NCI-H69 (cell line): ENCODE data around the gene ROR1.

Experiments used
- DNase-seq: peaks from one replicate; lab custom pipeline; 2025; lab: John Stamatoyannopoulos, UW

Gene ROR1

DNA sequence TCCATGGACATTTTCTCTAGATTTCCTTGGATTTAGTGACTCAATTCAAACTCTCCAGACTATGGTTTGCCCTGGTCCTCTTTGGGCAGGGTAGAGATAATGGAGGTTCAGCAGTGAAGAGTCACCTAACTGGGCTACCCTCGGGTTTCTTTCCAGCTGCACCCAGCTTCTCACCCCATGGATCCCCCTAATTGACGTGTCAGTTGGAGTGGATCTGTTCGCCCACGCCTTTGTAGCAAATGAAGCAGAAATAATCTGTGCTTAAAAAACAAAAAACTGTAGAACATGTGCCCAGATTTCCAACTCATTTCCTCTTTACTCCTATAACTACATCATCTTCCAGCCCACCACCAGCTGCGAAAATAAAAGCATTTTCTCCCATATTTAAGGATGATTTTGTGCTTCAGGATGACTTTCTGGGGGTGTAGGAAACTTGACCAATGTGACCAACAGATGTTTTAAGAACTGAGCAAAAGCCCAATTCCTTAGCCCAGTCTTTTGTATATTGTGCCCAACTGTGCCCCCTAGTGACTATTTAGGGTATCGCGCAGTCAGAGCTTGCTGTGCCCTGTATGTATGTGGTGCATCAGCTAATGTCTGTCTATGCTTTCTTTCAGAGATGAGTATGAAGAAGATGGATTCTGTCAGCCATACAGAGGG is 363.1 kb downstream of the ROR1 start:
- peak; percentile 74 for DNase-seq

DNA sequence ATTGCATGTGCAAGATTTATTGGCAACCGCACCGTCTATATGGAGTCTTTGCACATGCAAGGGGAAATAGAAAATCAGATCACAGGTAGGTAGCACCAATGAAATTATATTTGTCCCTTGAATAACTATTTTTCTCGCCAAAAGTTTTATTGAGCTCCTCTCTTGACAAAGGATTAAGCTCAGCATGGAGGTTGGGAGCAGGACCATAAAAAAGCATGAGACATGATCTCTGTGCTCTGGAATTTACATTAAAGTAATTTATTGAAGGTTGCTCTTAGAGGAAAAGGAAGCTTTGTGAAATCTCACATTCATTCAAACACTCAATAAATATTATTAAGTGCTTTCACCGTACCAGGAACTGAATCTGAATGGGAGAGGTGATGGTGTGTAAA is 363.6 kb downstream of the ROR1 start:
- no peak for DNase-seq

DNA sequence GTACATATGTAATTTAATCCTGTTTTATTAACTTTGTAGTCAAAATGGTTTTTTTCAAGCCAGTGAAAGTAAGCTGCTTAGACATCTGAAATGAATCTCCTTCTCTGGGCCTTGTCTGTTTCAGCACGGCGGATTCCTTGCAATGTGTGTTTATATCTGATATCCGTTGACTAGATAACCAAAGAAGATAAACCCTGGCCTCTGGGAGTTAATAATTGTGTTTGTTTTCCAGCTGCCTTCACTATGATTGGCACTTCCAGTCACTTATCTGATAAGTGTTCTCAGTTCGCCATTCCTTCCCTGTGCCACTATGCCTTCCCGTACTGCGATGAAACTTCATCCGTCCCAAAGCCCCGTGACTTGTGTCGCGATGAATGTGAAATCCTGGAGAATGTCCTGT is 366.1 kb downstream of the ROR1 start:
- no peak for DNase-seq

DNA sequence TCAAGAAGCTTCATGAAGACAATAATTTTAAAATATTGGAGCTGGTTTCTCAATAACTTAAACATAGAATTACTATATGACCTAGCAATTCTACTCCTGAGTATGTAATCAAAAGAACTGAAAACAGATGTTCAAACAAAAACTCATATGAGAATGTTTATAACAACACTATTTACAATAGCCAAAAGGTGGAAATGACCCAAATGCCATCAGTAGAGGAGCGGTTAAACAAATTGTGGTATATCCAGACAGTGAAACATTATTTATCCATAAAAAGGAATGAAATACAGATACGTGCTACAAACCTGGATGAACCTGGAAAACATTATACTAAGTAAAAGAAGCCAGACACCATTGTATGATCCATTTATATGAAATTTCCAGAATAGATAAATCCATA is 366.8 kb downstream of the ROR1 start:
- no peak for DNase-seq

DNA sequence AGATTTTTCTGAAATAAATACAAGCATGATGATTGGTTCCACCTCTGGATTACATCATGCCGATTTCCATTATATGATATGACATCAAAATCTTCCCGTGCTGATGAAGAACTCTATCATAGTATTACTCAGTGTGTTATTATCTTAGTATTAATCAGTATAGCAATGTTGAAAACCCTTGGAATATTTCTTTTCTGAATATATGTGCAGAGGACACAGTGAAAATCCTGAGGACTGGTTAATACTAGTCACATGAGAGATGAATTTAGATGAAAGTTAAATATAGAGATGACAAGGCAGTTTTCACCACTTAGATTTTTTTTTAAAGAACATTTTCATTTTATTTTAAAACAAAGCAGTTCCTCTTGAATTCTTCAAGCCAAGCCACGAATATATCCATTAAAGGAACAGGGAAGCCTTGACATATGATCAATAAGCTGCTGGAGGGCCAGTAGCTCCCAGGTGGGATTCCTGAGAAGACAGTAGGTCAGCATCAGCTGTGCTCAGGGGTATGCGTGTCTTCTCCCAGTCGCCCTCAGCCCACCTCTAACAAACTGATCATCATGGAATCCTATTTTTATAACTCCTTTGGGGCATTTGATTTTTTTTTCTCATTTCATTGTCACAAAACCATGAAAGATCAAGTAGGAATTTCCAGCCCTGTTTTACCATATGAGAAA is 373.4 kb downstream of the ROR1 start:
- DNase-seq, result no peak

DNA sequence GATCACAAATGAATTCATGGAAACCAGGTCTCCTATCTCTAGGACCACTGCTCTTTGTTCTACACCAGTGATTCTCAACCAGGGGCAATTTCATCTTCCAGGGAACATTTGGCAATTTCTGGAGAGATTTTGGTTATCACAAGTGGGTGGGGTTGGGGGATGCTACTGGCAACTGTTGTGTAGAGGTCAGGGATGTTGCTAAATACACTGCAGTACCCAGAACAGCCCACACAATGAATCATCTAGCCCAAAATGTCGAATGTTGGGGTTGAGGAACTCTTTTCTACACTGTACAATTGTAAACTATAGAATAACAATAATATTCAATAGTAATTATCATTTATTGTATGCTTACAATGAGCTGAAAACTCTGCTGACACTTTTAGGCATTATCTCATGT is 373.9 kb downstream of the ROR1 start:
- no peak for DNase-seq

DNA sequence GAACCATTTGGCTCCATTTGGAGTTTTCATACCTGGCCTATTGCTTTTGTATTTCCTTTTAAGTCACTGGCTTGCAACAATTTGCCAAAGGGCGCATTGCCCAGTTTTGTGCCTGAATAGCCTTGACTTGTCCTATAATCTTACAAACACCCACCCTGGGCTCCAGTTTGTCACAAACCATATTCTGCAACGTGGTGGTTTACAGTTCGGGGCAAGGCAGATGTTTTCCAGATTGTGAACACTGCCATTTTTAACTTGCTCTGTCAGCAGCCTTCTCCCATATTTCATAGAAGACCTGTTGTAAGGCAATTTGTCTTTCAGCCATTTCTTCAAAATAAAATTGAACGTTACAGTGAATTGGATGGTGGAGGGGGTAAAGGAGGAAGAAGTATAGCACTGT is 376.4 kb downstream of the ROR1 start:
- no peak for DNase-seq

DNA sequence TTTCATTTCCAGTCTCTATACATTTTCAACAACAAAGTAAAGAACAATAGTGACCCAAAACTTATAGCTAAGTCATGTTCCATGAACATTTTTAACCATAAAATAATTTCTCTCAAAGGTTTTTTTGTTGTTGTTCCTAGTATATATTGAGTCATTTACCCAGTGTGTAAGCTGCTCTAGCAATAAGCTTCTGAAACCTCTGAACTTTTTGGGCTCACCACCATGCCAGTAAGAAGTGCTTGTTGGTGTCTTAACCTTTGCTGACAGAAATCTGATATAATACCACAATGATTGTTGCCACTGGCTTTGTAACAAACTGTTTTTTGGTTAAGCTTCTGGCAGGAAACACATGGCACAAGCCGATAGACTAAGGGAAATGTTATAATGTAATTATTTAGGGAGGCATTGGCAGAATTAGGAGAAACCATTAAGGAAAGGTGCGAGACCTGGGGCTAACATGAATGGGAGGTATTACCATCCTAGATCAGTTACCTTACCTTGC is 377.0 kb downstream of the ROR1 start:
- no peak for DNase-seq

DNA sequence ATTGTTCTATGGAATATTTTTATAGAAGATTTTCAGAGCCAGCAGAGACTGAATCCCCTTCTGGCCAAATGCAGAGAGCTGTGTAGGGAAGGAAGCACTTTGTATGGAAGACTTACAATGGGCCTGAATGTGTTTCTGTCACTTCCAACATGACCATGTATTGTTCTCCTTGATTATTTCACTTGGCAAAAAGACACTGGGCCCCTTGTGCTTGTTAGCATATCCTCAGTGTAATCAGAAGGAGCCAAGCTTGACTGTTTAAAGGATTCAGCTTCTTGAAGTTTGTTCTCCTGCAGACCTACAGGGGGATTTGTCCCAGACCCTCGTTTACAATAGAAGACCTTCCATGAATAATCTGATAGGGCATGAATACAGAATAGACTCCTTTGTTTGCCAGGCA is 381.5 kb downstream of the ROR1 start:
- DNase-seq, result no peak

DNA sequence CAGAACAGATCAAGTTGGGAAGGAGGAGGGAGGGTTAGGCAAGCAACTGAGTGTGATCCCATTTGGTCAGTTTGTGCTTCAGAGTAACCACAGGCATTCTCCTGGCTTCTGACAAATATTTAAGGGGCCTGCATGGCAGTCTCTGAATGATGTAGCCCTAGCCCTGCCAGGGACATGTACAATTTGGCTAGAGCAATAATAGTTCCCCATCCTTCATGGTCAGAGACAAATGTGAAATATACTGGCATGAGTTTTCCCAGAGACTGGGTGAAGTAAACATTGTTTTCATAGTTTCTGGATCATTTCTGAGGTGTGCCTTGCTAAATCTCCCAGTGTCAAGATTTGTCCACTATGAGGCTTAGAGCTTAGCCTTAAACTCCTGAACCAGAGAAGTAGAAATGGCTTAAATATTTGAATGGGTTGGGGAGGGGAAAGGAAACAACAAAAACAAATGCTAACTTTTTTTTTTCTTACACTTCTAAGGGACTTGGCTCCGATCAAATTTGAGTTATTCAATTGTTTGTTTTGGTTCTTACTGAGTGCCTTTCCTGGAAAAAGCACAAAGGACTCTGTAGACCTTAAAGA is 387.6 kb downstream of the ROR1 start:
- no peak for DNase-seq

DNA sequence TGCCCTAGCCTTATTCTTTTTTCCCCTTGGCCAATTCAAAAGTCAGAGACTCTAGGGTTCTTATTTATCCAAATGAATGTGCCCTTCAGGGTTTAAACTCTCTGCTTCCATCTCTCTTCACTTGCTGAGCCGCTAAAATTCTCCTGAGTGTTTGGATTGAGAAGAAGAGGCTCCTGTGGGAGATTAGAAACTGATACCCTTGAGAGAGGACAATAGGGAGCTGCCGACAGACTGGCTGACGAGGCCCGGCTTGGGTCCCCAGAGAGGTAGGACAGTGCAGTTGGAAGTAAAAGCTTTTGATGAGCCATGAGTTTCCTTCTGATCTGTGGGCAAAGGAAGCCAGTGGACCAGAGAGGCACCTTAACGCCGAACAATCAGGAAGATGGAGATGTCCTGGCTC is 388.3 kb downstream of the ROR1 start:
- DNase-seq, result peak; percentile 39

DNA sequence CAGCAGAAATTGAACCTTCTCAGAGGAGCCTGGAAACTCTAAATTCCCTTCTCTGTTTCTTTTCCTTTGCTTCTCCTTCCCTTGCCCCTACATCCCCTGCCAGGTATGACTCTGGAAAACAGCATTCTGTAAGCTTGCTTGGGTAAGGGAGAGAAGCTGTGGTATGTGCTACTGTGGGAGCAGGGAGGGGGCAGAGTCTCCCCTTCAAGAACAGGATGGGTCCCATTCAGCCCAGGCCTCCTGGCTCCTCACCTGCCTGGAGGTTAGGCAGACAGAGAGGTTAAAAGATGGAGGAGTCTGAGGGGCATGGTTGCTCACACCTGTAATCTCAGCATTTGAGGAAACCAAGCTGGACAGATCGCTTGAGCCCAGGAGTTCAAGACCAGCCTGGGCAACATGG is 389.0 kb downstream of the ROR1 start:
- no peak for DNase-seq

DNA sequence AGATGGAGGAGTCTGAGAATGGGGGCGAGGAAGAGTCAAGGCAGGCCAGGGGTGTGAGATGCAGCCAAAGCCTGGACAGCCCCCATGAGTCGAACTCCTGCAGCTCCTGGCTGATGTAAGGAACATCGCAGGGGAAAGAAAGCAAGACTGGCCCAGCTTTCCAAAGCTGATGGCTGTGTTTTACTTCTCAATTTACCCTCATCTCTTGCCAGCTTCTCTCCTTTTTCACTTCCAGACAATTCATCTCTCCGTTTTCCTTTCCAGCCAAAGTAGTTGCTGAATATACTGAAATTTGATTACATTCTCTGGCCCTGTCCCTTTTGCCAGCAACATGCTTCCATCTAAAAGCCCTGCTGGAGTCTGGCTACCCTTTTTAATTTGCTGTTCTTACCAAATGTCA is 389.6 kb downstream of the ROR1 start:
- DNase-seq, result no peak

DNA sequence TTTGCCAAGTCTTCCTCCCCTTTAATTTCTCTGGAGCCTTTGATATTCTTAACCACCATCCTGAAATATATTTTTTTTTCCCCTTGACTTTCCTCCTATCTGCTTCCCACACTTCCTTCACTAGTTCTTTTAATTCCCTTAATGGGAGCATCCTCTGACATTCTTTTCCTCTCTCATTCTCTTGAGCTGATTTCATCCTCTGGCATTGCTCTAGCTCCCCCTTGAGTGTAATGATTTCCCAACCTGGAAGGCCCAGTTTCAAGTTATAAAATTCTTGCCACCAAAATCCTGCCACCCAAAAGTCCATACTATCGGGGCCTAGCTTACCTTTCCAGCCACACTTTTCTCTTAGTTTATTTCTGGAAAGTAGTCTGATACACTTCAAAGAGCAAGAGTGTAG is 390.2 kb downstream of the ROR1 start:
- peak; percentile 28 for DNase-seq

DNA sequence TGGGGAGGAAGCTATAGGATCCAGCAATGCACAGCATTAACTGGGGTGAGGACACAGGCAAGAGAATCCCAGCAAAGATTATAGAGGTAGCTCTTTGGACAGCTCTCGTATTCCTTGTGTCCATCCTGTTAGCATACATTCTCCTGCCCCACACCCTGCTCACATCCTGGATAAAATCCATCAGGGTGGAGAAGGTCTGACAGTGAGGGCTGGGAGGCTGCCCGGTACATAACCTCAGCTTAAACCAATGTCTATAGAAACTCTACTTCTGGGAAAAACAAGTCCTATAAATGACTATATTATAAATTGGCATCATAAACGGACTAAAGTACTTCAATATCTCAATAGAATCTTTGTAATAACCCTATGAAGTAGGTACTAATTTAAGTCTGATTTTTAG is 392.8 kb downstream of the ROR1 start:
- DNase-seq, result no peak

DNA sequence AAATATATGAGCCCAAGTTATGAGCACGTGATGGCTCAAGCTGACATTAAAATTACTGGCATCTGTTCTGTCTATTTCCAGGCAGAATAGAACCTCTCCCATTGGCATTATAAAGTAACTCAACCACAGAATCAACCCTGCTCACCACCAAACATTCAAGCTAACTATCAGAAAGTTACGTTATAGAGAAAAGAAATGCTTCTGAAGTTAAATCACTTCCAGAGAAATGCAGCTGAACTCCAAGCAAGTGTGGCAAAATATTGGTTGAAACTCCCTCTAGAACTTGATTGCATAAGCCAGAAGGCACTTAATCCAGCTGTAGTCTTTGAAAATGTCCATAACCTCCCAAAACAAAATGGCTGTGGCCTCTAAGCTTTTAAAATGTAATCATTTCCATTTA is 393.4 kb downstream of the ROR1 start:
- DNase-seq, result no peak

DNA sequence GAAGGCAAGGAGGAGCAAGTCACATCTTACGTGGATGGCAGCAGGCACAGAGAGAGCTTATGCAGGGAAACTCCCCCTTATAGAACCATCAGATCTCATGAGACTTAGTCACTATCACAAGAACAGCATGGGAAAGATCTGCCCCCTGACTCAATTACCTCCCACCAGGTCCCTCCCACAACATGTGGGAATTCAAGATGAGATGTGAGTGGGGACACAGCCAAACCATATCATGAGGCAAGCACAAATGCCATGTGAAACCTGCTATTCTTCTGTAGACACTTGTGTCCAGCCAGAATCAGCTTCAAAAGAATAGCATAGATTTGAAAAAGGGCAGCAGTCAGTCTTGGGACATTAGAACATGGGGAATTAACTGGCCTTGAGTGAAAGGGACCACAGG is 397.4 kb downstream of the ROR1 start:
- DNase-seq, result no peak

DNA sequence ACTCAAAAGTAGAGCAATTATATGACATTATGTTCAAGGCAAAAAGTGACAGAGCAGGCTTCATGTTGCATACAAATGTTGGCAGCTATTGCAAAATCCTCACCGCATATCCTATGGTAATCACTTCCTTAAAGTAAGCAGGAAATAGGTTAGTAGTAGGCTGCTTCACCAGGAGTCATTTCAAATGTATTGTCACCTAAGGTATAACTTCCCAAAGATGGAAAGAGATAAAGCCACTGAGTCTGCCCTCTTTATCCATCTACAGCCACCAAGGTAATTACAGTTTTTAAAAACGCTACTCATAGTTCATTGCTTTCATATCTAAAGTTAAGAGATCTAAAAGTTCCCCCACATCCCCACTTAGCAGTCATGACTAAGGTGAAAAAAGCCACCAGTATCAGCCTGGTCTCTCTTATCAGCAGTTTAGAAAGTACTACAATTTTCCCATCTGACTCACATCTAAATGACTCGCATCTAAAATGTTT is 398.0 kb downstream of the ROR1 start:
- peak; percentile 64 for DNase-seq

DNA sequence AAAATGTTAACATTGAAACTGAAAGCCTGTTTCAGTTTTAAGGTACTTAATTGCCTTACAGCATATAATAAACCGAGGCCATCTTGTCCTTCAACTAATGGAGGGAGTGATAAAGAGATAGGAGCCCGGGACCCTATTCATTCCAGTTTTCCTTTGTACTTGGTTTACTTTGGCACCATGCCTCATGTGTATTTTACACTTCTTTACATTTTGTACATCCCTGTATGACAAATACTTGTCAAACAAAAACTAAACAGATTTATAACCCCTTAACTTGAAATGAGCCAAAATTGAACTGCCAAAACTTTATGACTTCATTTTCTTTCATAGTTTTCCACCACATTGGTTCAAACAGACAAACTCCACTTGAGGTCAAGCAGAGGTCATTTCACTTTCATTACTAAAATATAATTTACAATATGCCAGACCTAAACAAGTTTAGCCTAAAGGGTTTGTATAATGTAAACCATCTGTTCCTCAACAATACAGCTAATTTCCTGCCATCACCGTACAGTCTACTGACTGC is 398.7 kb downstream of the ROR1 start:
- peak; percentile 98 for DNase-seq

DNA sequence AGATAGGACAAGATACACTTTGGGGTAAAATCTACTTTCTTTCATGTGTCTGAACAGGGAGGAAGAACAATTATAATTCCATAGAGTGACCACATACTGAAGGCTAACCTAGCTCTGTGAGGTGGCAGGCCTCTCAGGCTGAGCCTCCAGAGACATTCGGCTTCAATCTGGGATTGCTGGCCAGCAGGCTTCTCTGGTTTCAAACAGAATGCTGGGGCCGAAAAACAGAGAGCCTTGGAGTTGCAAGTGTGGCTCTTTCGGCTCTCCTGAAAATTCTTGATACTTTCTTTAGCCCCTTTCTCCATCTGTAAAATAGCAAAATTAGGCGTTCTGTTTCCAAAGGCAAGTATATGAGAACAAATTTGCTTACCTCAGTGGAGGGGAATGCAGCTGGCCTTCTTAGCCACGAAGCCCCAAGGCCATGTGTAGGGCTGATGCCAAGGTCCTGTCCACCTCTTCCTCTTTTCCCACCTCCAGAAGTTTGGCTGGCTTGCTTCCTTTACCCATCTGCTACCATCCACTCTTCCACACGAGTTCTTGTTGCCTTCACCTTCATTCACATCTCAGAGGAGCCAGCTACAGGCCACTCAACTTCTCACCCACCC is 399.6 kb downstream of the ROR1 start:
- peak; percentile 71 for DNase-seq

DNA sequence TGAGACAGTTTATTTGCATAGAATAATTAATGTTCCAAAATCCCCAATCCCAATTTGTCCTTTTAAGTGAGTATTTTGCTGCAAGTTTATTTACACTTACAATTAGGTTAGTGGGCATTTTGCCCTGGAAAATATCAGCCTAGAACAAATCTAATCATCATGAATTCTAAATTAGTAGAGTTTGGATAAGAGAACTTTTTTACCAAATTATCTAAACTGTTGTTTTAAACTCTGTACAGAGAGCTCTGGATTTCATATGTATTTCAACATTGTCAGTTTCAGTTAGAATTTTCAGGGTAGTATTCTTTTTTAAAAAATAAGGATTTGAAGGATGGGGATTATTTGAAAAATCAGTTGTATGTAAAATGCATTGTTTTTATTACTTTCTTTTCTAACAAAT is 401.8 kb downstream of the ROR1 start:
- no peak for DNase-seq

DNA sequence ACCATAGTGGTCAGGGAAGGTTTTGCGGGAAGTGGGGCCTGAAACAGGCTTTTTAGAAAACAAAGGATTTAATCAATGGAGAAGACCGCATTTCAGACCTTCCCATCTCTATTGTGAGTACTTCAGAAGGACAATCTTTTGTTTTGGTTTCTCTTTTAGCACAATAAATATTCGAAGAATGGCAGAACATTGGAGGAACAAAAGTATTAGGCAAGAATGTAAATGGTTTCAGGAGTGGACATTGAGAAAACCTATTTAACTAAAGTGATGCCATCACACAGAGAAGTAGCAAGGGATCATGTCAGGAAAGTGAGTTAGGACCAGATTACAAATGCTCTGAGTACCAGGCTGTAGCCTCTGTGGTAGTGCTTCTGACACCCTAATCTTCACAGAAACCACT is 402.8 kb downstream of the ROR1 start:
- no peak for DNase-seq

DNA sequence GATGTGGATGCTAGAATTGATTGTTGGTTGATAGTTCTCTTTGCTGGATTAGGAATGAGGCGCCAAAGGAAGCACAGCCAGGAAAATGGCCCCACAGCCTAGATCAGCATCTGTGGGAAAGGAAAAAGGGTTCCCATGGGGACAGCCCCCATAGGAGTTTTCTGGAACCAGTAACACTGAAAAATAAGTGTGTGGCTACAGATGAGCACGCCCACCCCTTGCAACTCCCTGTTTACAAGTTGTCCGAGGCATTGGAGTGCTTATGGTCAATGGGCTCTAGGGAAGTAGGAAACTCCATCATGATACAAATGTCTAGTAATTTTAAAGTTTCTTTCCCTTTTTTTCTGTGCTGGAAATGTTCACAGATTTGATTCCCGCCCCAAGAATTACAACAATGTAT is 405.8 kb downstream of the ROR1 start:
- DNase-seq, result no peak
